Omental fat pad (tissue), 4 donors: ENCODE measurements around the gene SPRING1. TPM values are rescaled to one million over a fixed set of nuclear protein-coding genes. Genes with fewer than 3 reads are reported as not detected.

Source experiments
- ATAC-seq: fragments of 150-250 bp; one replicate; pipeline ENCODE4 v1.9.1; 2016; ENCODE audit warnings: mild to moderate bottlenecking, moderate library complexity; ENCODE audit not compliant: low FRiP score
- DNase-seq: peaks from one replicate; pipeline ENCODE4 v3.0.0-alpha.2; 2019; ENCODE audit warnings: low spot score
- CTCF ChIP-seq, 3 donors: fragments of 450-650 bp; IDR thresholded peaks; one replicate each; pipeline ENCODE4 v1.5.1; 2016 to 2017; ENCODE audit warnings: antibody characterized with exemption in 3 of 3, mild to moderate bottlenecking in 3 of 3, moderate library complexity in 2 of 3
- small RNA-seq: library from RNA; depleted of rRNA; stranded (forward); fragments of <200 nt; gene quantifications from one replicate; pipeline ENCODE3, GENCODE V24; 2016
- total RNA-seq, 4 donors: library from RNA; depleted of rRNA; stranded (reverse); fragments of >200 nt; gene quantifications; one replicate each; pipeline ENCODE4 v1.1.0, GENCODE V29; 2016

Gene SPRING1
- total RNA-seq, 4 donors from 2014 or later, result 15.3 to 30.7 (median 22.0) TPM

DNA sequence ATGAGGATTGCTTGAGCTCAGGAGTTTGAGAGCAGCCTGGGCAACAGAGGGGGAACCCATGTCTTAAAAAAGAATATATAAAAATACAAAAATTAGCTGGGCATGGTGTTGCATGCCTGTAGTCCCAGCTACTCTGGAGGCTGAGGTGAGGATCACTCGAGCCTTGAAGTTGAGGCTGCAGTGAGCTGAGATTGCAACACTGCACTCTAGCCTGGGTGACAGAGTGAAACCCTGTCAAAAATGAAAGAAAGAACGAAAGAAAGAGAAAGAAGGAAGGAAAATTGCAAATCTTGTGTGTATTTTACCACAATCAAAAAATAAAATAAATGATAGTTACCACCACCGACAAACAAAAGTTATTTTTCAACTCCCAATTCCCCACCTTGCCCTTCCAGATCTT is 45.3 kb downstream of the SPRING1 start:
- no peak for ATAC-seq
- no peak for TF ChIP-seq CTCF (IDR thresholded peaks at IDR 0.05)
- DNase-seq, result no peak

- ATAC-seq (no peak), DNase-seq (no peak)
- no peak for TF ChIP-seq CTCF (IDR thresholded peaks at IDR 0.05)
These were observed 46.2 kb downstream of the SPRING1 start for GRCh38 chr12:116691636-116692035.

- DNase-seq (no peak), ATAC-seq (no peak)
- no peak for TF ChIP-seq CTCF (IDR thresholded peaks at IDR 0.05)
These were observed 46.7 kb downstream of the SPRING1 start for GRCh38 chr12:116691205-116691604.

DNA sequence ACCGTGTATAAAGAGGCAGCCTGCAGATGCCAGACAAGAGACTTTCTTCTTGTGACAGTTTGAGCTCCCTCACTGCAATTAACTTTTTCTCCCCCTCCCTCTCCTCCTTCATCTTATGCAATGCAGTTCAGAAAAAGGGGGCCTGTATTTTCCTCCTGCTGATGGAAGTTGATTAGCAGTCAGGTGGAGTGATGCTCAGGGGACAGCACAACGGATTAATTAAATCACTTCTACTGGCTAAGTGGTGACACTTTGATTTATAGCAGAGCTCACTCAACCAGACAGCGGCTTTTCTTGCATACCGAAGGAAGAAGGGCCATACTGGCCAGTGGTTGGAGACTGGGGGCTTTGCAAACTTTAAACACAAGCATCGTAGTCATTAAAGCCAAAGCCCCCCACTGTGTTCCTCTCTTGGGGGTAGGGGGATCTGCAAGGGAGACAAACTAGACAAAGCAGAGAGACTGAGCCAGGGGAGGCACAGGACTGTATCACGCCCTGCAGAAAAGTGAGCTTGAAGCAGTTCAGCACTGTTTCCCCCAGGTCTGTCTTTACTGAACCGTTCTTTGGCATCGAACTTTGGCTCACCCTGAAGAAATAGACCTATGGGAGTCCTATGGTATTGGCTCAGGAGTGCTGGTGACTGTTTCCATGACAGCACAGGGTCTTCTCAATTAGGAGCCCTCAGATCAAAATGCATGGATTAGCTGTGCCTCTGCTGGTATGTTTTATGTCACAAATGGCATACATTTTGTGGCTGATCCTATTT is 47.7 kb downstream of the SPRING1 start:
- no peak for DNase-seq
- no peak for TF ChIP-seq CTCF (IDR thresholded peaks at IDR 0.05)
- ATAC-seq, result no peak

DNA sequence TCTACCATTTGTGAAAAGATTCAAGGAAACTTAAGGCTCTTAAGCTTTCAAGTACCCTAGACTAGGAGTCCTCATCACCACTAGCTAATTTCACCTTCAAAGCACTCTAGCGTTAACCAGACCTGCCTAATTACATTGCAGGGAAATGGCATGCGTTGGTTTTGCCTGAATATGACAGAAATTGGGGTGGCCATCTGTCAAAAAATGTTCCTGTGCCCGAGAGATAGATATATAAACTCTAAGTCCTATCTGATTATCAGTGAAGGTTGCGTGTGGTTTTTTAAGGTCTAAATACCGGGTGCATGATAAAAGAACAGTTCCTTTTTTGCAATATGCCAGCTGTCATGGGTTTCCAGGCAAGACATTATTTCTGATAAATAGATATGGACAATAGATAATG is 48.3 kb downstream of the SPRING1 start:
- ATAC-seq (no peak), DNase-seq (no peak)
- no peak for TF ChIP-seq CTCF (IDR thresholded peaks at IDR 0.05)

Small RNAs within 50 kb of the gene (small RNA-seq; reads per million reads assigned to genes)
- not detected for gene RNU6-558P

Other genes starting within 250 kb of the SPRING1 start
- gene MAP1LC3B2, start 178.7 kb downstream of the SPRING1 start, total RNA-seq, result 1 to 10 TPM in 2 of 4 donors, not detected in 2; 1.7 to 7.1 TPM
- 1 to 10 TPM in 2 of 4 donors, under 1 TPM in 2; 0.37 to 2.5 (median 0.98) TPM for gene RNFT2, start 246 bp upstream of the SPRING1 start, total RNA-seq
- under 1 TPM in 1 of 4 donors, not detected in 3; 0.06 TPM for gene HRK, start 143.4 kb upstream of the SPRING1 start, total RNA-seq
- gene FBXW8, start 172.9 kb upstream of the SPRING1 start, total RNA-seq, result 10 to 100 TPM in 3 of 4 donors, 1 to 10 TPM in 1; 8.9 to 21.6 (median 12.2) TPM